Measurements from ENCODE around the gene SKI.

SKI gene

GRCh38 chr1:2256435-2257244, 28.5 kb downstream of the SKI start:
- H3K27me3 ChIP-seq (ENCODE audit: control insufficient read depth in 3 of 3, insufficient read depth in 3 of 3, low read depth in 1 of 3, low read length in 3 of 3), result no peaks in the 10 kb centered on the region
- H3K9ac ChIP-seq (ENCODE audit: low read depth, low read length, poor library complexity), result no peak overlapping the region
- H2AFZ ChIP-seq (ENCODE audit: low read length), result no peak overlapping the region
- no peak overlapping the region for H2BK15ac ChIP-seq (ENCODE audit: low read length)
- peak overlapping the region; percentile 76 for H3K23ac ChIP-seq (ENCODE audit: low read depth, low read length, poor library complexity)
- no peak for DNase-seq (ENCODE audit: low spot score)
- H2AK5ac ChIP-seq (ENCODE audit: low read depth, low read length), result no peak overlapping the region
- peaks cover 5 to 8% of the 10 kb centered on the region in 2 donors for H3K9me3 ChIP-seq (replicated peaks in 1 of 2; ENCODE audit: control insufficient read depth in 2 of 2, insufficient read depth in 1 of 2, low read depth in 1 of 2, low read length in 2 of 2)
- H3K36me3 ChIP-seq (replicated peaks in 1 of 2; ENCODE audit: control insufficient read depth in 2 of 2, insufficient read depth in 2 of 2, low read length in 2 of 2), result peaks cover 8 to 35% of the 10 kb centered on the region in 2 donors
- no peak overlapping the region for H2BK5ac ChIP-seq (ENCODE audit: low read length)
- H3K79me1 ChIP-seq (ENCODE audit: low read depth, low read length), result peaks cover 39% of the 10 kb centered on the region
- H3K4me1 ChIP-seq (ENCODE audit: control insufficient read depth in 2 of 2, insufficient read depth in 1 of 2, low read depth in 1 of 2, low read length in 2 of 2), result peaks cover 6 to 16% of the 10 kb centered on the region in 2 donors
- no peak overlapping the region for H3K27ac ChIP-seq (replicated peaks; ENCODE audit: low read length)
- H2BK12ac ChIP-seq (ENCODE audit: low read length), result no peak overlapping the region
- H4K91ac ChIP-seq (ENCODE audit: low read depth, low read length, poor library complexity), result no peak overlapping the region
- H3K18ac ChIP-seq (ENCODE audit: low read length), result no peak overlapping the region
- no peak overlapping the region for H4K8ac ChIP-seq (ENCODE audit: low read depth, low read length)
- H2BK120ac ChIP-seq (ENCODE audit: low read depth, low read length), result peak overlapping the region; percentile 8
- no peak overlapping the region for H3K4me3 ChIP-seq (ENCODE audit: low read length in 2 of 2)
- H3K4me2 ChIP-seq (ENCODE audit: insufficient read depth, low read length, poor library complexity, severe bottlenecking), result no peak overlapping the region
- no CpG with 5 or more reads among the region's 22 CpGs for WGBS, 2 donors (ENCODE audit: extremely low coverage in 2 of 2, insufficient read length in 2 of 2, insufficient replicate concordance in 1 of 2)
- no peak overlapping the region for H3K14ac ChIP-seq (ENCODE audit: low read length)
- H3K4ac ChIP-seq (ENCODE audit: low read length), result no peak overlapping the region

DNA sequence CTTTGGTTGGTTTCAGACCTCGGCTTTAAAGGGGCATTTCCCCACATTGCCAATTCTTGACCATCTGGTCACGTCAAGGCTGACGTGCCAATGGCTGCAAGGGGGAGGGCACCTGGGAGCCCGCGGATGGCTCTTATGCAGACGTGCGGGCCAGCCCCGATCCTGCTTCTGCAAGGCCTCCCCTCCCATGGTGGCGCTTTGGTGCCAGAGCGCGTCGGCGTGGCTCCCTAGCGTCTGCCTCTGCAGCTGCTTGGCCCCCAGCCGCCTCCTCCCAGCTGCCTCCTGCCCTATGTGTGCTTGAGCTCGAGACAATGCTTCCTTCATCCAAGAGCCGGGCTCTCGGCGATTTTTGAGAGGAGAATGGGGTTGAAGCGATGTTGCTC, 29.1 kb downstream of the SKI start:
- peaks cover 6 to 13% of the 10 kb centered on the region in 2 donors for H3K4me1 ChIP-seq (ENCODE audit: control insufficient read depth in 2 of 2, insufficient read depth in 1 of 2, low read depth in 1 of 2, low read length in 2 of 2)
- no peak overlapping the region for H3K14ac ChIP-seq (ENCODE audit: low read length)
- H2AFZ ChIP-seq (ENCODE audit: low read length), result no peak overlapping the region
- no peak overlapping the region for H3K27ac ChIP-seq (replicated peaks; ENCODE audit: low read length)
- peak overlapping the region; percentile 6 for H3K23ac ChIP-seq (ENCODE audit: low read depth, low read length, poor library complexity)
- H2AK5ac ChIP-seq (ENCODE audit: low read depth, low read length), result no peak overlapping the region
- no peak overlapping the region for H3K9ac ChIP-seq (ENCODE audit: low read depth, low read length, poor library complexity)
- H3K27me3 ChIP-seq (ENCODE audit: control insufficient read depth in 3 of 3, insufficient read depth in 3 of 3, low read depth in 1 of 3, low read length in 3 of 3), result no peaks in the 10 kb centered on the region
- no peak overlapping the region for H2BK120ac ChIP-seq (ENCODE audit: low read depth, low read length)
- H3K4me2 ChIP-seq (ENCODE audit: insufficient read depth, low read length, poor library complexity, severe bottlenecking), result no peak overlapping the region
- H2BK5ac ChIP-seq (ENCODE audit: low read length), result no peak overlapping the region
- H3K4ac ChIP-seq (ENCODE audit: low read length), result no peak overlapping the region
- H4K91ac ChIP-seq (ENCODE audit: low read depth, low read length, poor library complexity), result no peak overlapping the region
- H3K36me3 ChIP-seq (replicated peaks in 1 of 2; ENCODE audit: control insufficient read depth in 2 of 2, insufficient read depth in 2 of 2, low read length in 2 of 2), result peaks cover 8 to 33% of the 10 kb centered on the region in 2 donors
- H3K79me1 ChIP-seq (ENCODE audit: low read depth, low read length), result peaks cover 36% of the 10 kb centered on the region
- no peak for DNase-seq (ENCODE audit: low spot score)
- peaks cover 5 to 8% of the 10 kb centered on the region in 2 donors for H3K9me3 ChIP-seq (replicated peaks in 1 of 2; ENCODE audit: control insufficient read depth in 2 of 2, insufficient read depth in 1 of 2, low read depth in 1 of 2, low read length in 2 of 2)
- peak overlapping the region; percentile 20 for H3K18ac ChIP-seq (ENCODE audit: low read length)
- no peak overlapping the region for H2BK12ac ChIP-seq (ENCODE audit: low read length)
- WGBS, 2 donors (ENCODE audit: extremely low coverage in 2 of 2, insufficient read length in 2 of 2, insufficient replicate concordance in 1 of 2), result no CpG with 5 or more reads among the region's 20 CpGs
- no peak overlapping the region for H2BK15ac ChIP-seq (ENCODE audit: low read length)
- H4K8ac ChIP-seq (ENCODE audit: low read depth, low read length), result no peak overlapping the region
- H3K4me3 ChIP-seq (ENCODE audit: low read length in 2 of 2), result no peak overlapping the region

GRCh38 chr1:2258122-2258681, 30.1 kb downstream of the SKI start:
- Histone ChIP-seq H3K4ac (ENCODE audit: low read length) (no peak overlapping the region), H3K27me3 (ENCODE audit: control insufficient read depth in 3 of 3, insufficient read depth in 3 of 3, low read depth in 1 of 3, low read length in 3 of 3) (no peaks in the 10 kb centered on the region), H3K4me1 (ENCODE audit: control insufficient read depth in 2 of 2, insufficient read depth in 1 of 2, low read depth in 1 of 2, low read length in 2 of 2) (peaks cover 6 to 13% of the 10 kb centered on the region in 2 donors), H3K4me3 (ENCODE audit: low read length in 2 of 2) (no peak overlapping the region), H2BK5ac (ENCODE audit: low read length) (no peak overlapping the region), H3K79me1 (ENCODE audit: low read depth, low read length) (peaks cover 36% of the 10 kb centered on the region), H3K36me3 (replicated peaks in 1 of 2; ENCODE audit: control insufficient read depth in 2 of 2, insufficient read depth in 2 of 2, low read length in 2 of 2) (peaks cover 6 to 26% of the 10 kb centered on the region in 2 donors), H3K14ac (ENCODE audit: low read length) (no peak overlapping the region), H4K8ac (ENCODE audit: low read depth, low read length) (no peak overlapping the region), H3K9ac (ENCODE audit: low read depth, low read length, poor library complexity) (peak overlapping the region; percentile 2), H2AFZ (ENCODE audit: low read length) (no peak overlapping the region), H2BK120ac (ENCODE audit: low read depth, low read length) (no peak overlapping the region), H4K91ac (ENCODE audit: low read depth, low read length, poor library complexity) (no peak overlapping the region), H3K9me3 (replicated peaks in 1 of 2; ENCODE audit: control insufficient read depth in 2 of 2, insufficient read depth in 1 of 2, low read depth in 1 of 2, low read length in 2 of 2) (peaks cover 5 to 8% of the 10 kb centered on the region in 2 donors), H2BK12ac (ENCODE audit: low read length) (no peak overlapping the region), H3K4me2 (ENCODE audit: insufficient read depth, low read length, poor library complexity, severe bottlenecking) (no peak overlapping the region), H3K27ac (replicated peaks; ENCODE audit: low read length) (no peak overlapping the region), H3K23ac (ENCODE audit: low read depth, low read length, poor library complexity) (no peak overlapping the region), H2AK5ac (ENCODE audit: low read depth, low read length) (no peak overlapping the region), H2BK15ac (ENCODE audit: low read length) (no peak overlapping the region), H3K18ac (ENCODE audit: low read length) (no peak overlapping the region)
- DNase-seq (ENCODE audit: low spot score), result no peak
- no CpG with 5 or more reads among the region's 13 CpGs for WGBS, 2 donors (ENCODE audit: extremely low coverage in 2 of 2, insufficient read length in 2 of 2, insufficient replicate concordance in 1 of 2)

- Histone ChIP-seq H3K27ac (replicated peaks; ENCODE audit: low read length) (no peak overlapping the region), H4K91ac (ENCODE audit: low read depth, low read length, poor library complexity) (no peak overlapping the region), H3K9me3 (replicated peaks in 1 of 2; ENCODE audit: control insufficient read depth in 2 of 2, insufficient read depth in 1 of 2, low read depth in 1 of 2, low read length in 2 of 2) (peaks cover 5 to 8% of the 10 kb centered on the region in 2 donors)
Observed at GRCh38 chr1:2258996-2259395, 30.9 kb downstream of the SKI start.

More at GRCh38 chr1:2258996-2259395, 30.9 kb downstream of the SKI start:
- Histone ChIP-seq H3K14ac (ENCODE audit: low read length) (no peak overlapping the region), H3K4me1 (ENCODE audit: control insufficient read depth in 2 of 2, insufficient read depth in 1 of 2, low read depth in 1 of 2, low read length in 2 of 2) (peaks cover 6 to 13% of the 10 kb centered on the region in 2 donors), H3K36me3 (replicated peaks in 1 of 2; ENCODE audit: control insufficient read depth in 2 of 2, insufficient read depth in 2 of 2, low read length in 2 of 2) (peaks cover 3 to 18% of the 10 kb centered on the region in 2 donors), H2BK12ac (ENCODE audit: low read length) (no peak overlapping the region), H3K4me2 (ENCODE audit: insufficient read depth, low read length, poor library complexity, severe bottlenecking) (no peak overlapping the region), H3K9ac (ENCODE audit: low read depth, low read length, poor library complexity) (no peak overlapping the region), H3K79me1 (ENCODE audit: low read depth, low read length) (peaks cover 29% of the 10 kb centered on the region), H2BK5ac (ENCODE audit: low read length) (no peak overlapping the region), H2AFZ (ENCODE audit: low read length) (no peak overlapping the region), H2BK120ac (ENCODE audit: low read depth, low read length) (no peak overlapping the region), H3K27me3 (ENCODE audit: control insufficient read depth in 3 of 3, insufficient read depth in 3 of 3, low read depth in 1 of 3, low read length in 3 of 3) (no peaks in the 10 kb centered on the region), H3K23ac (ENCODE audit: low read depth, low read length, poor library complexity) (no peak overlapping the region), H3K18ac (ENCODE audit: low read length) (no peak overlapping the region), H4K8ac (ENCODE audit: low read depth, low read length) (no peak overlapping the region), H3K4me3 (ENCODE audit: low read length in 2 of 2) (no peak overlapping the region), H2BK15ac (ENCODE audit: low read length) (no peak overlapping the region), H2AK5ac (ENCODE audit: low read depth, low read length) (no peak overlapping the region), H3K4ac (ENCODE audit: low read length) (no peak overlapping the region)
- no peak for DNase-seq (ENCODE audit: low spot score)
- no CpG with 5 or more reads among the region's 9 CpGs for WGBS, 2 donors (ENCODE audit: extremely low coverage in 2 of 2, insufficient read length in 2 of 2, insufficient replicate concordance in 1 of 2)

Data from neuronal stem cell (in vitro differentiated cells).